Liver (tissue), 9 donors: ENCODE results near the gene CCNY. TPM values are rescaled to one million over a fixed set of nuclear protein-coding genes. Genes with fewer than 3 reads are reported as not detected.
"Not testable (repeated sequence)": the region's sequence is repeated elsewhere in the genome, so short reads cannot be mapped to it uniquely, and the experiment has no call there.

ENCODE experiments used
- DNase-seq: peaks from one replicate; pipeline ENCODE4 v3.0.0-alpha.2; 2017; ENCODE audit warnings: low spot score
- H3K27ac ChIP-seq, 2 donors: one replicate each; pipeline ENCODE4 v1.7.0; 2013; ENCODE audit warnings: inconsistent platforms in 2 of 2, low read length in 2 of 2, control low read depth in 1 of 2, low read depth in 1 of 2, mild to moderate bottlenecking in 1 of 2
- H3K27me3 ChIP-seq, 4 donors: one replicate each; pipeline versions ENCODE4 v1.6.1 to v1.7.0; 2013; ENCODE audit warnings: low read length in 3 of 4, inconsistent platforms in 1 of 4, mild to moderate bottlenecking in 1 of 4, moderate library complexity in 1 of 4; ENCODE audit not compliant: control insufficient read depth in 4 of 4, insufficient read depth in 4 of 4
- H3K36me3 ChIP-seq, 4 donors: one replicate each; pipeline versions ENCODE4 v1.6.1 to v1.7.0; 2013; ENCODE audit warnings: low read length in 3 of 4, mild to moderate bottlenecking in 3 of 4, low read depth in 1 of 4, moderate library complexity in 1 of 4; ENCODE audit not compliant: control insufficient read depth in 4 of 4, insufficient read depth in 3 of 4
- H3K4me1 ChIP-seq, 4 donors: one replicate each; pipeline versions ENCODE4 v1.6.1 to v1.7.0; 2013; ENCODE audit warnings: low read length in 3 of 4, mild to moderate bottlenecking in 3 of 4, moderate library complexity in 1 of 4; ENCODE audit not compliant: control insufficient read depth in 4 of 4, insufficient read depth in 4 of 4
- H3K4me3 ChIP-seq, 3 donors: one replicate each; pipeline versions ENCODE4 v1.6.1 to v1.7.0; 2013; ENCODE audit warnings: low read length in 3 of 3, control low read depth in 1 of 3, low read depth in 1 of 3, mild to moderate bottlenecking in 1 of 3
- H3K9ac ChIP-seq, 2 donors: one replicate each; pipeline ENCODE4 v1.7.0; 2013; ENCODE audit warnings: low read length in 2 of 2, mild to moderate bottlenecking in 2 of 2, moderate library complexity in 2 of 2, control low read depth in 1 of 2, low read depth in 1 of 2
- H3K9me3 ChIP-seq, 4 donors: one replicate each; pipeline versions ENCODE4 v1.6.1 to v1.7.0; 2013; ENCODE audit warnings: low read length in 3 of 4; ENCODE audit not compliant: control insufficient read depth in 4 of 4
- EGR1 ChIP-seq, 2 donors: IDR thresholded peaks; 2 replicates each; pipeline ENCODE4 v1.6.1; 2016 to 2018; ENCODE audit warnings: antibody characterized with exemption in 2 of 2, low read depth in 2 of 2
- FOXA1 ChIP-seq: IDR thresholded peaks from 2 replicates; pipeline ENCODE4 v1.6.1; 2016; ENCODE audit warnings: antibody characterized with exemption
- FOXA2 ChIP-seq: IDR thresholded peaks from 2 replicates; pipeline ENCODE4 v1.6.1; 2016; ENCODE audit warnings: antibody characterized with exemption
- GABPA ChIP-seq, 2 donors: IDR thresholded peaks in 1 of 2; conservative IDR thresholded peaks in 1 of 2; 2 replicates each; pipeline ENCODE4 v1.6.1; 2016; ENCODE audit warnings: antibody characterized with exemption in 2 of 2, mild to moderate bottlenecking in 1 of 2, moderate library complexity in 1 of 2
- HNF4A ChIP-seq, 2 donors: conservative IDR thresholded peaks; 2 replicates each; pipeline ENCODE4 v1.6.1; 2016; ENCODE audit warnings: antibody characterized with exemption in 2 of 2, mild to moderate bottlenecking in 2 of 2
- HNF4G ChIP-seq: IDR thresholded peaks from 2 replicates; pipeline ENCODE4 v1.6.1; 2016; ENCODE audit warnings: antibody characterized with exemption
- JUND ChIP-seq, 2 donors: IDR thresholded peaks; 2 replicates each; pipeline ENCODE4 v1.6.1; 2016; ENCODE audit warnings: antibody characterized with exemption in 2 of 2
- MAX ChIP-seq: IDR thresholded peaks from 2 replicates; pipeline ENCODE4 v1.6.1; 2016; ENCODE audit warnings: antibody characterized with exemption
- NR2F2 ChIP-seq: IDR thresholded peaks from 2 replicates; pipeline ENCODE4 v1.6.1; 2016; ENCODE audit warnings: antibody characterized with exemption
- RAD21 ChIP-seq, 2 donors: IDR thresholded peaks; 2 replicates each; pipeline ENCODE4 v1.6.1; 2016; ENCODE audit warnings: antibody characterized with exemption in 2 of 2, mild to moderate bottlenecking in 2 of 2
- REST ChIP-seq: IDR thresholded peaks from 2 replicates; pipeline ENCODE4 v1.6.1; 2016; ENCODE audit warnings: antibody characterized with exemption, mild to moderate bottlenecking
- RXRA ChIP-seq, 2 donors: IDR thresholded peaks; 2 replicates each; pipeline ENCODE4 v1.6.1; 2017 to 2018; ENCODE audit warnings: antibody characterized with exemption in 2 of 2, mild to moderate bottlenecking in 1 of 2
- SP1 ChIP-seq: IDR thresholded peaks from 2 replicates; pipeline ENCODE4 v1.6.1; 2018; ENCODE audit warnings: antibody characterized with exemption, mild to moderate bottlenecking
- TAF1 ChIP-seq: conservative IDR thresholded peaks from 2 replicates; pipeline ENCODE4 v1.6.1; 2016; ENCODE audit warnings: antibody characterized with exemption, mild to moderate bottlenecking
- YY1 ChIP-seq: IDR thresholded peaks from 2 replicates; pipeline ENCODE4 v1.6.1; 2016; ENCODE audit warnings: antibody characterized with exemption, mild to moderate bottlenecking
- ZBTB33 ChIP-seq: IDR thresholded peaks from 2 replicates; pipeline ENCODE4 v1.6.1; 2016; ENCODE audit warnings: antibody characterized with exemption
- WGBS: extraction: QIAGEN DNeasy Blood & Tissue Kit; methylation state at CpG from one replicate; pipeline ENCODE4 v1.1.7; 2013; 5-methylcytosine and 5-hydroxymethylcytosine counted together
- polyA plus RNA-seq, 2 donors: library from polyadenylated mRNA; stranded (reverse) in 1 of 2; unstranded in 1 of 2; fragments of 200-250 nt in 1 of 2; fragments of >200 nt in 1 of 2; fragmentation: Nextera tagmentation in 1 of 2; extraction: Ambion mirVana in 1 of 2; gene quantifications; one replicate each; pipeline versions ENCODE4 v1.2.1 to v1.2.3, GENCODE V29; 2013 to 2015
- total RNA-seq, 2 donors: library from RNA; depleted of rRNA; stranded (reverse); fragments of >200 nt; gene quantifications; one replicate each; pipeline ENCODE4 v1.2.3, GENCODE V29; 2014
- TF ChIP-seq, protein P1 (sequence below): IDR thresholded peaks from 2 replicates; pipeline ENCODE4 v1.6.1; 2016; ENCODE audit warnings: antibody characterized with exemption
- TF ChIP-seq, protein P2 (sequence below): fragments of 150-350 bp; IDR thresholded peaks from 2 replicates; pipeline ENCODE4 v1.5.1; 2017; ENCODE audit warnings: improper control_type of control experiment, low read depth, low read length; ENCODE audit not compliant: missing input control
- donor health status: healthy.
- donor health status: healthy.
- donor health status: healthy.
- donor health status: healthy.
- donor health status: healthy.

CCNY gene
- total and polyA plus RNA-seq, 4 donors: 17.6 to 38.4 (median 21.8) TPM

DNA sequence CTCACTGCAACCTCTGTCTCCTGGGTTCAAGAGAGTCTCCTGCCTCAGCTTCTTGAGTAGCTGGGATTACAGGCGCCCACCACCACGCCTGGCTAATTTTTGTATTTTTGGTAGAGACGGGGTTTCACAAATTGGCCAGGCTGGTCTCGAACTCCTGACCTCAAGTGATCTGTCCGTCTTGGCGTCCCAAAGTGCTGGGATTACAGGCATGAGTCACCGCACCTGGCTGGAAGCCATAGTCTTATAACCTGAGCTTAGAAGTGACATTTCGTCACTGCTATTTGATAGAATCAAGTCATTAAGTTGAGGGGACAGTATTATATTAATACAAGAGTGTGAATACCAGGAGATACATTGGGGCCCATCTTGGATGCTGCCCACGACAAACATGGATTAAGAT lies 17.9 kb downstream of the CCNY start:
- not testable (repeated sequence) for H3K36me3 ChIP-seq, DNase-seq, H3K9ac ChIP-seq, H3K27ac ChIP-seq, H3K27me3 ChIP-seq, H3K9me3 ChIP-seq, H3K4me3 ChIP-seq
- WGBS: 77% methylated on average over 9 of the region's 9 CpGs
- H3K4me1 ChIP-seq: peaks cover 8 to 27% (median 11%) of the 10 kb centered on the region in 4 donors
- peak in 1 of 2 donors; percentile 66 for TF ChIP-seq JUND (IDR thresholded peaks at IDR 0.05)

GRCh38 chr10:35355971-35356724 lies 19.8 kb downstream of the CCNY start:
- Histone ChIP-seq H3K27me3 (no peaks in the 10 kb centered on the region), H3K36me3 (no peaks in the 10 kb centered on the region), H3K4me1 (peaks cover 8 to 20% (median 11%) of the 10 kb centered on the region in 4 donors), H3K4me3 (no peak overlapping the region), H3K9ac (no peak overlapping the region), H3K27ac (no peak overlapping the region), H3K9me3 (no peaks in the 10 kb centered on the region)
- DNase-seq: no peak
- no peak for TF ChIP-seq TAF1
- no peak for TF ChIP-seq YY1
- no peak for TF ChIP-seq RAD21 (IDR thresholded peaks at IDR 0.05)
- no peak for TF ChIP-seq HNF4A (conservative IDR thresholded peaks at IDR 0.05)
- TF ChIP-seq, protein P1, sequence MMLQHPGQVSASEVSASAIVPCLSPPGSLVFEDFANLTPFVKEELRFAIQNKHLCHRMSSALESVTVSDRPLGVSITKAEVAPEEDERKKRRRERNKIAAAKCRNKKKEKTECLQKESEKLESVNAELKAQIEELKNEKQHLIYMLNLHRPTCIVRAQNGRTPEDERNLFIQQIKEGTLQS: no peak
- no peak for TF ChIP-seq ZBTB33
- TF ChIP-seq GABPA (IDR thresholded peaks at IDR 0.05 in 1 of 2, conservative IDR thresholded peaks at IDR 0.05 in 1 of 2): no peak
- TF ChIP-seq FOXA1: no peak
- TF ChIP-seq REST: no peak
- TF ChIP-seq HNF4G: no peak
- TF ChIP-seq RXRA (IDR thresholded peaks at IDR 0.05): no peak
- no peak for TF ChIP-seq NR2F2
- TF ChIP-seq JUND (IDR thresholded peaks at IDR 0.05): no peak
- no peak for TF ChIP-seq MAX
- TF ChIP-seq, protein P2, sequence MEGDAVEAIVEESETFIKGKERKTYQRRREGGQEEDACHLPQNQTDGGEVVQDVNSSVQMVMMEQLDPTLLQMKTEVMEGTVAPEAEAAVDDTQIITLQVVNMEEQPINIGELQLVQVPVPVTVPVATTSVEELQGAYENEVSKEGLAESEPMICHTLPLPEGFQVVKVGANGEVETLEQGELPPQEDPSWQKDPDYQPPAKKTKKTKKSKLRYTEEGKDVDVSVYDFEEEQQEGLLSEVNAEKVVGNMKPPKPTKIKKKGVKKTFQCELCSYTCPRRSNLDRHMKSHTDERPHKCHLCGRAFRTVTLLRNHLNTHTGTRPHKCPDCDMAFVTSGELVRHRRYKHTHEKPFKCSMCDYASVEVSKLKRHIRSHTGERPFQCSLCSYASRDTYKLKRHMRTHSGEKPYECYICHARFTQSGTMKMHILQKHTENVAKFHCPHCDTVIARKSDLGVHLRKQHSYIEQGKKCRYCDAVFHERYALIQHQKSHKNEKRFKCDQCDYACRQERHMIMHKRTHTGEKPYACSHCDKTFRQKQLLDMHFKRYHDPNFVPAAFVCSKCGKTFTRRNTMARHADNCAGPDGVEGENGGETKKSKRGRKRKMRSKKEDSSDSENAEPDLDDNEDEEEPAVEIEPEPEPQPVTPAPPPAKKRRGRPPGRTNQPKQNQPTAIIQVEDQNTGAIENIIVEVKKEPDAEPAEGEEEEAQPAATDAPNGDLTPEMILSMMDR: no peak
- TF ChIP-seq SP1: no peak
- no peak for TF ChIP-seq FOXA2
- no peak for TF ChIP-seq EGR1 (IDR thresholded peaks at IDR 0.05; ENCODE audit: low read depth in 2 of 2)
- 89% methylated on average over 9 of the region's 9 CpGs for WGBS
